ENCODE data around the gene FRMD4A. TPM values are rescaled to one million over a fixed set of nuclear protein-coding genes. Genes with fewer than 3 reads are reported as not detected.

The FRMD4A gene
- total RNA-seq, 1 experiment from 2014 or later, result 19.6 TPM

GRCh38 chr10:14262836-14263425, 67.8 kb downstream of the FRMD4A start:
- H3K23me2 ChIP-seq (ENCODE audit: insufficient read length, low read depth, low read length, poor library complexity, severe bottlenecking), result no peaks in the 10 kb centered on the region
- peaks cover 4 to 7% of the 10 kb centered on the region in 2 experiments; a peak in 4 of 5 replicates for H3K9me3 Mint-ChIP-seq
- no peak overlapping the region for H3T11ph ChIP-seq (ENCODE audit: low read length)
- no peak overlapping the region for H3K27ac Mint-ChIP-seq
- H2AFZ ChIP-seq (ENCODE audit: low read length), result no peak overlapping the region
- no peak overlapping the region for H3K4me2 ChIP-seq (ENCODE audit: insufficient read depth, insufficient read length, low read length)
- no peak overlapping the region for H3K23ac ChIP-seq (ENCODE audit: insufficient read length, low read depth, low read length)
- H2AK5ac ChIP-seq (ENCODE audit: insufficient read length, low read length), result no peak overlapping the region
- H4K8ac ChIP-seq (replicated peaks; ENCODE audit: insufficient read length, low read depth, low read length), result no peak overlapping the region
- no CpG with 5 or more reads among the region's 15 CpGs for WGBS (ENCODE audit: extremely low coverage, insufficient read length, low lambda C conversion rate)
- no peak overlapping the region for H2BK20ac ChIP-seq (ENCODE audit: low read depth, low read length, poor library complexity, severe bottlenecking)
- H4K20me1 ChIP-seq (ENCODE audit: control insufficient read depth, insufficient read depth, insufficient read length), result no peaks in the 10 kb centered on the region
- peaks cover 0 to 6% (median 0%) of the 10 kb centered on the region in 3 experiments; a peak in 3 of 7 replicates for H3K36me3 Mint-ChIP-seq (ENCODE audit: insufficient read depth in 1 of 3, low read depth in 3 of 3)
- H3K27me3 ChIP-seq (ENCODE audit: insufficient read depth, low read length), result no peaks in the 10 kb centered on the region
- no peaks in the 10 kb centered on the region for H3K79me2 ChIP-seq (ENCODE audit: insufficient read depth, low read length)
- no peak overlapping the region for H4K91ac ChIP-seq (ENCODE audit: insufficient read length, low read depth, low read length)
- no peaks in the 10 kb centered on the region for H3K4me1 ChIP-seq (ENCODE audit: insufficient read depth, low read length)
- TF ChIP-seq CTCF (conservative IDR thresholded peaks at IDR 0.05), result no peak
- H2BK5ac ChIP-seq (ENCODE audit: insufficient read length, low read length), result no peak overlapping the region
- H4K5ac ChIP-seq (ENCODE audit: insufficient read length, low read depth, low read length), result no peak overlapping the region
- peaks cover 0 to 3% of the 10 kb centered on the region in 2 experiments; a peak in 1 of 4 replicates for H3K4me1 Mint-ChIP-seq
- H3K56ac ChIP-seq (ENCODE audit: insufficient read length, low read depth, low read length), result no peak overlapping the region
- no peaks in the 10 kb centered on the region; the same call in 1 of the 2 replicates for H3K27me3 Mint-ChIP-seq (ENCODE audit: low read depth)
- H3K18ac ChIP-seq (ENCODE audit: insufficient read length, low read depth, low read length), result no peak overlapping the region
- no peaks in the 10 kb centered on the region for H3K79me1 ChIP-seq (ENCODE audit: insufficient read depth, low read depth, low read length, poor library complexity, severe bottlenecking)
- H3K4me3 Mint-ChIP-seq, result no peak overlapping the region
- no peak overlapping the region for H2BK120ac ChIP-seq (ENCODE audit: low read depth, low read length, poor library complexity, severe bottlenecking)
- H3K14ac ChIP-seq (ENCODE audit: insufficient read depth, low read length), result no peak overlapping the region
- no peak overlapping the region for H2BK12ac ChIP-seq (ENCODE audit: insufficient read length, low read depth, low read length)
- H2BK15ac ChIP-seq (ENCODE audit: low read depth, low read length), result no peak overlapping the region
- H3K9me3 ChIP-seq (ENCODE audit: control insufficient read depth, low read depth, low read length), result no peaks in the 10 kb centered on the region
- H3K27ac ChIP-seq (ENCODE audit: insufficient read length, low read depth, low read length), result no peak overlapping the region
- H3K9ac ChIP-seq (ENCODE audit: extremely low read depth, insufficient read length, low read length), result no peak overlapping the region
- no peak overlapping the region for H3K4ac ChIP-seq (ENCODE audit: low read depth, low read length)
- no peak for DNase-seq

Data from H9 (cell line).